Kidney glomerular epithelial cell (primary cell): Measurements from ENCODE around the gene PRDM16.

Experiments
- DNase-seq: peaks from one replicate; lab custom pipeline; 2025; lab: John Stamatoyannopoulos, UW

PRDM16 gene

DNA sequence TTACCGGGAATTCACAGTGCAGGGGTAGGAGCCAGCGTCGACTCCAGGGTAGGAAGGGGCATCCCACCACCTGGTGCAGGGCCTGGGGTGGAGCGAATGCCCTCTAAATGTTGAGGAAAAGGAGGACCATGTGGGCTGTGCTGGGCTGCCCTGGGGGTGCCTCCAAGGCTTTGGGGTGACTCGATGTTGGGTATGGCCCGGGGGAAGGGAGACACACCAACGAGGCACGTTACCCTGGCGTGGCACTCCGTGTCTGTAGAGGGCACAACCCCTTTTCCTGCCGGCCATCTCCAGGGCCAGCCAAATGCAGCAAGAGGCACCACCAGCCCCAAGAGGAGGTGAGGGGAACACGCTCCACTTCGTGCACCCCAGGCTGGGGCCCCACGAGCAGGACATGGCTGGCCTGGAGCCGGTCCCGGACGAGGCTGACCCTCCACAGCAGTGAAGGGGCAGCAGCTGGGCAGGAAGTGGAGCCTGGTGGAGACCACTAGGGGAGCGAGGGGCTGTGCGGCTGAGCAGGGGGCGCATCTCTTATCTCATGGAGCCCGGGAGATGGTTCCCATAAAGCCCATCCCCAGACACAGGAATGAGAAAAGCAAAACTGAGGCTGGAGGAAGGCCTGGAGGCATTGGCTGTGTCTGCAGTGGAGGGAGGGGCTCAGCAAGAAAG lies 36.5 kb upstream of the PRDM16 start:
- no peak for DNase-seq

DNA sequence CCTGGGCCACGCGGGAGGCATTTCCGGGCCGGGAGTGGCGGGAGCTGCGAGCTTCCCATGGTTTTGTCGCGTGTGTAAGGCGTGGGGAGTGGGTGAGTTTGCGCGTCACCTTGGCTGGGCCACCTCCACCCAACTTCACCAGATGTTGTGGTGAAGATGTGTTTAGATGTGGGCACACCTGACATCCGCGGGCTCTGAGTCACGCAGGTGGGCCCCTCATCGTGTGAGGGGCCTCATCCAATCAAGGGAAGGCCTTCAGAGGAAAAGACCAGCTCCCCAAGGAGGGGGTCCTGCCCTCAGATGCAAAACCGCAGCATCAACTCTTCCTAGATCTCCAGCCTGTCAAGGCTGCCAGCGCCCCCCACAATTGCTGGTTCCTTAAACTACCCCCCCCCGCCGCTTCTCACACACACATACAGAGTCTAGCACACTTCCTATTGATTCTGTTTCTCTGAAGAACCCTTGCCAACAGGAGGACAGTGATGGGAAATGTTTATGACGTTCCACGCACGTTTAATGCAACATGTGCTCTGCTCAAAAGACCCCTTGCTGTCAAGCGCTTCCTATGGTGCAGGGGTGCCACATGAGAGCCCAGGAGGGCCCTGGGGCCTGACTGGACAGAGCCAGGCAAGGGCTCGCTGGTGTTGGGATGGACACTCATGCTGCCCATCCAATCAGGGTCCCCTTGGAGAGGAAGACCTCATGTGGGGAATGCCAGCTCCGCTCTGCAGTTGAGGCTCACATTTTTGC lies 35.8 kb upstream of the PRDM16 start:
- no peak for DNase-seq

DNA sequence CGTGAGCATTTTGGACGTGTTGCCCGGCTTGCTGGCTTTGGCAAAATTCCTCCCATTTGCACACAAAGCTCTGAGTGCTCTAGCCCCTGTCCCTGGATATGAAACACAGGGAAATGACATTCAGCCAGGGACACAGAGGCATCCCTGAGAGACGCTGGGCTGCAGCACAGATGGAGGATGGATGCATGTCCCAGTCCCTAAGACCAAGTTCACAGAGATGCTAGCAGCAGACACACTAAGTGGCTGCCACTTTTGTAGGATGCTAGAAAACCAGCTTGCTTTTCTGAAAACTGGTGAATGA lies 35.3 kb upstream of the PRDM16 start:
- DNase-seq = no peak

DNA sequence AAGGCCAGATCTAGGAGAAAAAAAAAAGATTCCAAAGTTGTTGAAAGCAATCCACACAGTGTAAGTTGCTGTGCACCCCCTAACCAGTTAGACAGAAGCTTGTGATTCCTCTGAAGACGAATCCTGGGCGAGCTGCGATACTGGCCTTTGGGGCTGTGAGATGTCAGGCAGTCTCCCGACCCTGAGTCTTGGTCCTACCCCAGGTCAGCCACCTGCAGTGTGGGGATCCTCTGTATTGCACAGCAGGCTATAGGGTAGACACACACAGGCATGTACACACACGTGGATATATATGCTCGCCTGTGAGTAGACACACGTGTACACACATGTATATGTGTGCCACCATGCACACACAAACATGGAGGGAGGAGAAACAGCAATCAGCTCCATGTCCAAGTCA lies 34.8 kb upstream of the PRDM16 start:
- no peak for DNase-seq

DNA sequence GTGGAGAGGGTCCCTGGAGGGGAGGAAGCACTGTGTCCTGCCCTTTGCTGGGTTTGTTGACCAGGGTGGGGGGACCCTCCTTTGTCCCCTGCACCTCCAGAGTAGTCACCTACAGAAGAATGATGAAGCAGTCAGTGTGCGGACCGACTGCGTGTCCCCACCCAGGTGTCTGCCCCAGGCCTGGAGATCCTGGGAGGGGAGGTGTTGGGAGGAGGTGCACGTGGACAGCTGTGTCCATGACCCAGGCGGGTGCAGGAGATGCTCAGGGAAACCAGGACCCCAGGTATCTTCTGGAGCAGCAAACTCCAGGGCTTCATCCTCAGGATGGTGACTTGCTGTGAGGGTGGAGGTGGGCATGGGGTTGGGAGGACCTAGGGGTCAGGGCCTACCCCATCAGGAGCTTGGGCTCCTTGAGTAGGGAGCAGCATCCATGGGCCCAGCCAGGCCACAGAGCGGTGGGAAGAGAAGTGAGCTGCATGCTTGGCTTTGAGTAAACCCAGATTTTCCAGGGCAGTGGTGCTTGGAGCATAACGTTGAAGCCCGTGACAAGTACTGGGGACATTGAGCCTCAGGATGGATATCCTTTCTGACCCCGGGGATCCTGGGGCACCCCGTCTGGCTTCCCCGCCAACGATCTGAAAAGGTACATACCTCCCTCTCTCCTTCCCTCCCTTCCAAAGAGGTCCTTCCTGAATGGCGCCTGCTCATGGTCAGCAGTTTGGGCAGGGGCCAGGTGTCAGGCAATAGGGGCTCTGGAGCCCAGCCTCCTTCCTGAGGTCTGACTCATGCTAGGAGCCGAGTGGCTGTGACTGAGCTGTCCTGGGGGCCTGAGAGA lies 34.1 kb upstream of the PRDM16 start:
- no peak for DNase-seq

DNA sequence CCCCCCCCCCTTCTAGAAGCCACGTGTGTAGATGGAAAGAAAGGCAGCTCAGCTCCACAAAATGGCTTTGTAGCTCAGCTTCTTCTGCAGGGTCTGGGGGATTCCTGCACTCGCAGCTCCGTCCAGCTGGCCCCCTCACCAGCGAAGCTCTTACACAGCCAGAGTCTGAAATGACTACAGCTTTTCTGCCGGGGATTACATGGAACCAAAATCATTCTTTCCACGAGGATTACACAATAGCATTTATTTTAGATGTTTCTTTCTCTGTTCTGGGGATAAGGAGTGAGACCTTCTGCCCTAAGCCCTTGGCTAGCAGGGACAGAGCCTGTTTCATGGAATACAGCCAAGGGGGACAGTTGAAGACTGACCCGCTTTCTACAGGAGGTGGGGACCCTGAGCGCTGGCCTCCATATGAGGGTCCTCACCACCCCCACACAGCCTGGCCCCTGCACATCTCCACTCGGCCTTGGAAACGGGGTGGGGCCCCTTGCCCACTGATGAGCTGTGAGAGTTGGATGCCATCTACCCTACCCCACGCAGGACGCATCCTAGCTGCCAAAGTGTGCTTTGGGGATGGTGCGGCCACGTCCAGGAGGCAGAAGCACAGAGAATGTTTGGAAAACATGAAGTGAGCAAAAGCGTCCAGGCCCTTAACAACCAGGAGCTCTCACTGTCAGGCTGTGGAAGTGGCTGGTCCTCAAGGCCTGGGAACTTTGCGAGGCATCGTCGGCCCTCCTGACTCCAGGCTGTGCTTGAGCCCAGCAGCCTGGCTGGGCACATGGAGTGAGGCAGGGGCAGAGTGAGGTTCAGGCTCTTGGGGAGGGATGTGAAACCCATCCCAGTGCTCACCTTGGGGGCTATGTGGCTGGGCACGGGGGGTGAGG lies 33.2 kb upstream of the PRDM16 start:
- no peak for DNase-seq

DNA sequence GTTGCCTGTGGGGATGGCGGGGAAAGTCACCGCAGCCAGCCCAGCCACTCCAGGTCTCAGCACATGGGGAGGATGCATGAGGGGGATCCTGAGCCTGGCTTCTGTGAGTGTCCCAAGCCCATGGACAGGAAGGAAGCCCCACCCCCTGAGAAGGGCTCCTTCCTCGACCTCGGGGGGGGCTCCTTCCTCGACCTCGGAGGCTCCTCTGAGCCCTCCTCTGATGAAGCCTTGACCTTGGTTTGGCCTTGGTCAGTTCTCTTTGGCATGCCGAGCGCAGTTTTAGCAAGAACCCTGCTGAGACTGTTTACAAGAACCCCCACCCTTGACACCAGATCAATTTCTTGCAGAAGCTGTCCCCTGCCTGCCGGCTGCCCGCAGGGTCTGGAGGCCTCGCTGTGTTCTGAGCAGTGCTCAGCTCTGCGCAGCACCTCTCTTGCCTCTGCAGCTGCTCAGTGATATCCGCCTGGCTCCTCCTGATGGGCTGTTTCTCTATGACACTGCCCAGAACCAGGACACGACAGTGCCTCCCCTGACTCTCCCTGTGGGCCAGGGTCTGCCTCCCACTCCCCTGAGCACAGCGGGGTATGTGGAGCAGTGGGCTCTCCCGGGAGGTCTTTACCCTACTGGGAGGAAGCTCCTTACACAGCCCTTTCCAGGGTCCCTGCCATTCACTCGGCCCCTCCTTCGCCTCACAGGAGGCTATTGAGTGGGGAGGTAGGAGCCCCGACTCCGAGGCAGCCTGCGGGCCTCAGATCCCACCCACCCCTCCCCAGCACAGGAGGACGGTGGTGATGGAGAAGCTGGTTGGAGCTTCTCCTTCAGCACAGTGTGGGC lies 32.3 kb upstream of the PRDM16 start:
- DNase-seq = no peak

DNA sequence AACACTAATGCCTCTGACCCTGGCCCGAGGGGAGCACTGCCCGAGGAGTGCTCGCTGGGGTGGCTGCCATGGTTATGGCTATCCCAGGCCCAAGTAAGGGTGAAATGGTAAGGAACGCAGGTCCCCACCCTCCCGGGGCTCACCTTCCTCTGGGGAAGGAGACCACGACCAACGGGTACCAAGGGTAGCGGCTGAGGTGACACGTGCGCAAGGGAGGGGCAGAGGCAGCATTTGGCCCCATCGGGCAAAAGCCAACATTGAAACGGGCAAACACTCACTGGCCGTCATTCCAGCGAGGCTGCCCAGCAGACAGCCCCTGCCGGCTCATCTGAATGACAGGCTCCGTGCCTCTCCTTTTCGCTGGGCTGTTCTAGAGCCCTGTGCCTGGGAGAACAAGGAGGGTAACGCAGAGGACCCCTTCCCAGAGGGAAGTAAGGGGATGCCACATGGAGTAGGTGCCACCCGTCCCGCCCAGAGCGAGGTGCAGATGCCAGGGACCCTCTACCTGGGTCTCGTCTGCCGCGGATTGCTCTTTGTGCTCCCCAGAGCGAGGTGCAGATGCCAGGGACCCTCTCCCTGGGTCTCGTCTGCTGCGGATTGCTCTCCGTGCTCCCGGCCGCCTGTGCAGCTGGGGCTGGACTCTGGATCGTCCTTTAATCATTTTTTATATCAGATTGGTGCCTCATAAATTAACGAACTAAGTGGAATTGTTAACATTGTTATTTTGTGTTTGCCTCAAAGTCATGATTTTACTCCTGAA lies 31.5 kb upstream of the PRDM16 start:
- no peak for DNase-seq

DNA sequence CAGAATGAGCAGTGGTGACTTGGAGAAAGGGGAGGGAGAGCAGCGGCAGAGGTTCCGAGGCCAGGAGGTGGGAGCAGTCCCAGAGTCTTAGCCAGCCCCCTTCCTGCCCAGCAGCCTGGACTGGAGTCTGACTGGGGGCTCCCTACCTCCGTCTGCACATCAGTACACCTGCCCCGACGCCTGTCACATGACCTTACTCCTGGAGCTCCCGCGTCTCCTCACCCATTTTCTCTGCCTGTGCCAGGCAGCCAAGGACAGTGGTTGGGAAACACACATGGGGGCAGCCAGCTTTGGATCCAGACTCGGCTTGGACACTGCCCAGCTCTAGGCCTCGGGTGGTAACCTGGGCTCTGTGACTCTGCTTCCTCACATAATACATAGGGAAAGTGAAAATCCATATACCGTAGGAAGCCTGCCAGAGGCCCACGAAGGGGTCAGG lies 30.9 kb upstream of the PRDM16 start:
- DNase-seq = no peak

DNA sequence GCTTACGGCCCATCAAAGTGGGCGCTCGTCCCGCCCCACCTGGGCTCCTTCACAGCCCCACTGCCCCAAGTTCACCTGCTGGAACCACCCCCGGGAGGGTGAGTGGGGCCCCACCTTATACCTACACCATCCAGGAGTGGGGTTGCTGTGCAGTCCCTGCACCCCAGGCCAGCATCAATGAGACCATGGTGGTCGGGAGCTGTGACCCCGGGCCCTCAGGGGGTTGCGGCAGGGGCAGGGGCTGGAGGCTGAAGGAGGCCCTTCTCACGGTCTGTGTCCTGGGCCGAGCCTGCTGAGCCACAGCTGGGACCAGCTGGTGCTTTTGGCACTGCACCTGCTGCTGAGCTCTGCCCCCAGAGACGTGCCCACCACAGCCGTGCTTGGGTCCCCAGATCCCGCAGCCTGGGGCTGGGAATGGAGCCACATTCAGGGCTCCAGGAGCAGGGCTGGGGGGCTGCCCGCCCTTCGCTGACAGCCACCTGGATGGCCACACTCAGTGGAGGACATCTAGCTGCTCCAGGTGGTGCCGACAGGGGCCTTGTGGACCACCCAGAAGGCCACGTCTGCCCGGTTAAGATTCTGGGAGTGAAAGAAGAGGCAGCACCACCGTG lies 30.3 kb upstream of the PRDM16 start:
- no peak for DNase-seq

DNA sequence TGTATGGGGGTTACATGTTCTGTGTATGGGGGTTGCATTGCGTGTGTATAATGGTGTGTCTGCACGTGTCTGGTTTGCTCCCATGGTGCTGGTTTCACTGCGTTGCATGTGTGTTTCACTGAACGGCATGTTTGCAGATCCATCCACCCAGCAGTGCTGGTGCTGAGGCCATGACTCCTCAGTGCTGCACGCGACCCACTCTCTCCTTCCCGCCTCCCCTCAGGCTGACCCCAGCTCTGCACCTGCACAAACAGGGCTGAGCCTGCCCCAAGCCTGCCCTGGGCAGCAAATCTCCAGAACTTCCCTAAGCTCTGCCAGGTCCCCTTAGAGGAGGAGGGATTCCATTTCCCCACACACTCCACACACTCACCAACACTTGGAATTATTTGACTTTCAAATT lies 29.0 kb upstream of the PRDM16 start:
- DNase-seq = no peak

DNA sequence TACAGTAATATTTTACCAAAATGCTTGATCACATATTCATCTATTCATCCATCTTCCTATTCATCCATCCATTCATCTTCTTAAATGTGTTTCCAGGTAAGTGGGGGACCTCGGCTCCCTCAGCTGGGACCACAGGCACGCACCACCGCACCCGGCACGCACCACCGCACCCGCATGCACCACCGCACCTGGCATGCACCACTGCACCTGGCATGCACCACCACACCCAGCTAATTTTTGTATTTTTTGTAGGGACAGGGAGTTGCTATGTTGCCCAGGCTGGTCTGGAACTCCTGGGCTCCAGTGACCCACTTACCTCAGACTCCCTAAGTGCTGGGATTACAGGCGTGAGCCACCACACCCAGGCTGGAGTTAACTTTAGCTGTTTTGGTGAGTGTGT lies 26.5 kb upstream of the PRDM16 start:
- DNase-seq = no peak

DNA sequence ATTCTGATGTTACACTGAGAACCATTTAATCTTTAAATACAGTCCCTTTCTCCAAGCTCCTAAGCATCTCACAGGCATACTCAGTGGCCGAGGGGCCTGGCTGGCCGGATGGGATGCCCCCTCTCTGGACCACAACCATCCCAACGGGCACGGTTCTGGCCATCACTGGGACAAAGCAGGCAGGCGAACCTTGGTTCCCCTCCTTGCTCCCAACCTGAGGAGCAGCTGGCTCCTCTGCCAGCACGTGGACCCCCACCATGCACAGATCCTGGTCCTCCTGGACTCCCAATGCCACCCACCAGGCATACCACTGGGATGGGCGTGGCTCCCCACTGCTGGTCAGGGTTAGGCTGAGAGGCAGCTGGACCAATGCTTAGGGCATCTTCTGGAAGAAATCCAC lies 19.8 kb upstream of the PRDM16 start:
- DNase-seq = no peak

DNA sequence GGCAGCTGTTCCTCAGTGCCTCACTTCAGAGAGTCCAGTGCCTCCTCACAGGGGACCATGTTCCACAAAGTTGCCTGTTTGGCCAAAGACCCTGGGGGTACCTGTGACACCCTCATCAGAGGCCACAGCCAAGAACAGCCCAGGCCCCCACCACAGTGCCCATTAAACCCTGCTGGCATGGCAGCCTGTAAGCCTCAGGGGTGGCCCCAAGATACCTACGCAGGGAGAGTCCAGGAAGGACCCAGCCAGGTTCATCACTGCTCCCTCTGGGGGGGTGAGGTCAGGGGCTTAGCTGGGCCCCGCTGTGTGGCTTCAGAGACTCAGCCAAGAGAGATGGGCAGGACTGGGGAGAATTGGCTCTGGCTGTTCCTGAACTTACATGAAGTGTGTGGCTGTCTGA lies 19.1 kb upstream of the PRDM16 start:
- no peak for DNase-seq

DNA sequence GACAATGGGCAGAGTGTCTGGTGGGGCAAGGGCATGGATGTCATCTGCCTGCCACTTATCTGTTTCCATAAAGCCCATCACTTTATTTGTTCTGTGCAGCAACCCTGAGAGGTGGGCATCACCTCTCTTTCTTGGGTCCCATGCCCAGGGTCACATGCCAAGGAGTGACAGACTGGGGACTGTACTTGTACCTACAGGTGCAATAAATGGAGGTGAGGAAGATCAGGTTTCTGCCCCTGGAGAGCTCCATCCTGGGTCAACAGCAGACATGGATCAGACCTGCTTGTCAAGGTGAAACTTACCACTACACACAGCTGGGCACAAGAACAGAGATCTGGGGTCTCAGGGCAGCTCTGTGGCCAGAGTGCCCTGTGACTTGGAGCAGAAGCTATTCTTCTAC lies 18.4 kb upstream of the PRDM16 start:
- no peak for DNase-seq

DNA sequence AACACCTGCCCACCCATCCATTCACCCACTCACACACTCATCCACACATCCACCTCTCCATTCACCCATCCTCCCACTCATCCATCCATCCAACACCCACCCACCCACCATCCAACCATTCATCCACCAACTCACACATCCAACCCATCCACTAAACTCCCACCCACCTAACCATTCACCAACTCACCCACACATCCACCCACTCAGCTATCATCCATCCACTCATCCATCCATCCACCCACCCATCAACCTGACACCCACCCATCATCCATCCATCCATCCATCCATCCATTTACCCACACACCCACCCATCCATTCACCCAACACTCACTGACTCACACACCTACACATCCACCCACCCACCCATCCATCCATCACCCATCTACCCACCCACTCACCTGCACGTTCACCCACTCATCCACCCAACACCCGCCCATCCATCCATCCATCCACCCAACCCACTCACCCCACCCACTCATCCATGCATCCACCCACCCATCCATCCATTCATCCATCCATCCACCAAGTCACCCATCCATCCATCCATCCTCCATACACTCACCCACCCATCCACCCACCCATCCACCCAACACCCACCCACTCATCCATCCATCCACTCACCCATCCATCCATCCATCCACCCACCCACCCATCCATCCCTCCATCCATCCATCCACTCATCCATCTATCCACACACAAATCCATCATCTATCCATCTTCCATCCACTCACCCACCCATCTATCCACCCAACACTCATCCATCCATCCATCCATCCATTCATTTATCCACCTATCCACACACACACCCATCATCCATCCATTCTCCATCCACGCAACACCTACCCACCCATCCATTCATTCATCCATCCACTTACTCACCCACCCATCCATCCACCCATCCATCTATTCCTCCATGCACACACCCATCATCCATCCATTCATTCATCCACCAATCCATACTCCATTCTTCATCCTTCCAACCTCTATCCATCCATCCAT lies 17.4 kb upstream of the PRDM16 start:
- DNase-seq = no peak

DNA sequence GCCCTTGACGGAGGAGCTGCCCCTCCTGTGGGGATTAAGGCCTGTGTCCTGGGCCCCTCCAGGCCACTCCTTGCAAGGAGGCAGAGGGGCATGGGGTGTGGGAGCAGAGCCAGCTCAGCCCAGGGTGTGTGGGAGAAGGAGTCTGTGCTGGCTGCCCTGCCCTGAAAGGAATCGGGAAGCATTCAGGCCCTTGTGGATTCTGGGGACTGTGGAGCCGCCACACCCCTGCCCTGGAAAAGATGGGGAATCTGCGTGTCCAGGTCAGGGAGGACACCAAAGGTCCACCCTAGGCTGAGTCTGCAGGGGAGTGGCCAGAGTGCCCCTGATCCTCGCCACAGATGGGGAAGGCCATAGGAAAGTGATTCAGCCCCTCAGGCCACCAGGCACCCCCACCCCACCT lies 16.5 kb upstream of the PRDM16 start:
- DNase-seq = no peak

DNA sequence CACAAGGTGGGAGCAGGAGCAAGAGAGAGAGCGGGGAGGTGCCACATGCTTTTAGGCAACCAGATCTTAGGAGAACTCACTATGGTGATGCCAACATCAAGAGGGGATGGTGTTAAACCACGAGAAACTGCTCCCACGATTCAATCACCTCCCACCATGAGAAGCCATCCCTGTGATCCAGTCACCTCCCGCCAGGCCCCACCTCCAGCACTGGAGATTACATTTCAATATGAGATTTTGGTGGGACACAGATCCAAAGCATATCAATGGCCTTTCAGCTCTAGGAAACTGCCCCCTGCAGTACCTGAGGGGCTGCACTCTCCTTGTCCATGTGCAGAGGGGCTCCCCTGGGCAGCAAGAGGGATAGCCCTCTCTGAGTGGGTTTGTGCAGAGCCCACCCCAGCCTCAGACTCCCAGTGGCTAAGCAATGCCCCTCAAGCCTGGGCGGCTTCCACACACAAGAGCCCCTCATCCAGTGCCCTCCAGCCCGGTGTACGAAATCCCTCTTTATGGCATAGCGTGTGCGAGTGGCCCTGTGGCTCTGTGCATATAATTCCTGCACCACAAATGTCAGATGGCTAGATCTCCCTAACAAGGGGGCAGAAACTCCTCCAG lies 15.5 kb upstream of the PRDM16 start:
- DNase-seq = no peak
